Forelimb muscle (tissue), 1 donor: ENCODE data around the gene BLACAT1. TPM values are rescaled to one million over a fixed set of nuclear protein-coding genes. Genes with fewer than 3 reads are reported as not detected.

ENCODE experiments used
- DNase-seq: peaks from one replicate; pipeline ENCODE4 v3.0.0-alpha.2; 2013; ENCODE audit warnings: low read depth
- polyA plus RNA-seq: library from polyadenylated mRNA; unstranded; fragments of 120-200 nt; gene quantifications from one replicate; pipeline ENCODE4 v1.2.1, GENCODE V29; 2013; ENCODE audit not compliant: insufficient read length

BLACAT1 gene
- polyA plus RNA-seq, 1 donor, result not detected

DNA sequence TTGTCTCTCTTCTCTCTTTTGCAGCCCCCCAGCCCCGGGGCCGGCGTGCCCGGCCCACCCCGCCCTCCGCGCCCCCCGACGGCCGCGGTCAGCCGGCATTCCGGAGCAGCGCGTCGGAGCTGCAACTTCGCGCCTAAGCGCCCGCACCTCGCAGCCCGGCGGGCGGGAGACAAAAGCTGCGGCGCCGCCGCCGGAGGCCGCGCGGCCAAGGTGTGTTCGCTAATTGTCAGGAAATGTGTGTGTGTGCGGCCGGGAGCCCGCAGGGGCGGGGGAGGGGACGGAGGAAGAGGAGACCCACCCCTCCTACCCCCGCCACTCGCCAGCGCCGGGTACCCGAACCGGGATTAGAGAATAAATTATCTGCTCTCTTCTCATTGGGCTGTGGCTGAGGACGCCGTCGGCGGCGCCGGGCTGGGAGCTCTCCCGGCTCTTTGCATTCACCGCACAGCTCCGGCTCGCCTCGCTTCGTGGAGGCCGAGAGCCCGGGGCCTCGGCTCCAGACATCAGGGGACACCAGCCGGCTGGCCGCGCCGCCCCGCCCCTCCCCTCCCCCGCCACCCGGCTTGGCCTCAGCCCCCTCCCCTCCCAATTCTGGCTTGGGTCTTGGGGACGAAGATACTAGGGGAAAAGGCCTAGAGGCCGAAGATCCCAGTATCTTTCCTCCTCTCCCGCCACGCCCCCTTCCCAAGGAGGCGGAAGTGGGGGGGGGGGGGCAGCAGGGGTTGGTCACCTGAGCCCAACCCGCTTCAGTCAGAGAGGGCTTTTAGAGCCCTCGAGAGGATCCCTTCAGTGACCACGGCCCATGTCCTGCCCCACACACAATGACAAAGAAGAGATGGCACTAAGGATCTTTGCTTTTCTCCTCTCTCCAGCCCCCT, 1.3 kb upstream of the BLACAT1 start:
- DNase-seq, result no peak

DNA sequence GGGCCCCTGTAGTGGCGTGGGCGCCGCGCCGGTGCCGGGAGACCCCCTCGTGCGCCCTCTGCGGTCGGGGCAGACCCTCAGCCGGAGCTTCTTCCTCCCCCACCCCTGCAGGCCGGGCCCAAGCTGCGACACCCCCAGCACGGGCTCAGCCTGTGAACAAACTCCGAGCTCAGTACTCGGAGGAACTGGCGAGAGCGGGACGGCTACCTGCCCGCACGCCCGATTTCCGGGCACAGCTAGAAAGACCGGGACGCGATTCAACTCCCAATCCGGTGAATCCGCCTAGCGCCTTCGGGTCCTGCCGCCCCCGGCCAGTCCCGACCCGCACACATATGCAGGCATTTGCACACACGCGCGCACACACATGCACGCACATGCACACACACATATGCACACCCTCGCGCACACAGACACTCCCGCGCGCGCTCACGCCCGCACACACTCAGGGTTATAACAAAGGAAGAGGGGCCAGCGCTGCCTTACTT, 580 bp upstream of the BLACAT1 start:
- DNase-seq, result no peak

DNA sequence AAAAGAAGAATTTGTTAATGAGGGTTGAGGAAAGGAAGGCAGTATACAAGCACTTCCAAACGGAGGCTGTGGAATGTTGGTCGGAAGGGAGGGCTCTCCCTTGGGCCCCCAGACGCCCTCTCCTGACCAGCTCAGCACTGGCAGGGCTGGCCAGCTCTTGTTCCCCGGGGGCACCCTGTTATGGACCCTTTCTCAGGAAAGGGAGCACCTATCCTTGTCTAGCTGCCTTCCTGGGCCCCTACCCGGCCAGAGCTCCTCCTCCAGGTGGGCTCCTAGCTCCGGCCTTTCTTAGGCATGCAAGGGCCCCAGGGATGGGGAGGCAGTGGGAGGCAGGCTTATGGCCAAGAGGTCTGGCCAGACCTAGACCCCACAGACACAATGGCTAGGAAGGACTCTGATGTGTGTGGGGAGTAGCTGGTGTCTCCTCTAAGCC, 926 bp downstream of the BLACAT1 start:
- no peak for DNase-seq

DNA sequence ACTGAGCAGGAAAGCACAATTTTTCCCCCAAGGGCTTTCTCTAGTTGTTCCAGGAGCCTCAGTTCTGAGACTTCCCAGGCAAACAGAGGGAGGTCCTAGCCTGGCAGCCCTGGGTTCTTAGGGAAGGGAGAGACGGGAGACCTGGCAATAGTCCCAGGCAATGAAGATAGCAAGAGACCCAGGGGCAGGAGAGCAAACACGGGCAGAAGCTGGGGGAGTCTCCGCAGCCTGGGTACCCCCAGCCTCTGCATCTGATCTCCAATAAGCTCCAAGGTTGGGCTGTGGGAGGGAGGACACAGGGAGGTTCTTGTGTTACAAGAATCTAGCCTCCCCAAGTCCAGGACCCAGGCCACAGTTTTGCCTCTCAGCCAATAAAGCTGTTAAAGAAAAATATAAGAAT, 2.4 kb downstream of the BLACAT1 start:
- DNase-seq, result no peak

DNA sequence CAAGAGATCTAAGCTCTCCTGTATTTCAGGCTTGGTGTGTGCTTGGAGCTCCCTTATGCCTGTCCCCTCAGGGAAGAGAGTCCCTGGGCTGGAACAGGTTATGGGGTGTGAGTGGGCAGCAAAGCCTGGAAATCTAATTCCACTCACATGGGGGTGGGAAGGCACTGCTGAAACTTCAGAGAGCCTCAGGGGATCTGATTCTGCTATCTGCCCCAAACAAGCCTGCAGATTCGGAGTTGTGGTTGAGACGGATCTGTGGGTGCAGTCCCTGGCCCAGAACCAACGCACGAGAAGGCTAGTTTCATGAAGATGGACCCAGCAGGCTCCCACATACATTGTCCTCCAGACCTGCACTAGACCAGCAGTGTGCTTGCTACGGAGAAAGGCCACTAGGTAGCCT, 2.9 kb downstream of the BLACAT1 start:
- DNase-seq, result no peak

DNA sequence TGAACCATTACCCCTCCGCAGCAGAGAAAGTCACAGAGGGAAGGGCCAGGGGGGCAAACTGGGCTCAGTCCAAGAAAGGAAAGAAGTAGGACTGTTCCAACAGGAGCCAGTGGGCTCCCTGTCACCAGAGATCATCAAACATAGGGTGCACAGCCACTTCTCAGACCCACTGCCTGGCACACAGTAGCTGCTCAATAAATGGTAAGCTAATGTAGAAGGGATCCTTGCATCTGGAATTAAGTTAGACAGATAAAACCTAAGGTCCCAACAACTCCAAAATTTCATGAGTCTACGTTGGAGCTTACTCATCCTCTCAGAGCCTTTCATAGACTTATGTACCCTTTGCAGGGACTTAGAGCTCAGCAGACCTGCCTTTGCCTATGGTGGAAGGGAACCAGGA, 3.5 kb downstream of the BLACAT1 start:
- DNase-seq, result no peak

DNA sequence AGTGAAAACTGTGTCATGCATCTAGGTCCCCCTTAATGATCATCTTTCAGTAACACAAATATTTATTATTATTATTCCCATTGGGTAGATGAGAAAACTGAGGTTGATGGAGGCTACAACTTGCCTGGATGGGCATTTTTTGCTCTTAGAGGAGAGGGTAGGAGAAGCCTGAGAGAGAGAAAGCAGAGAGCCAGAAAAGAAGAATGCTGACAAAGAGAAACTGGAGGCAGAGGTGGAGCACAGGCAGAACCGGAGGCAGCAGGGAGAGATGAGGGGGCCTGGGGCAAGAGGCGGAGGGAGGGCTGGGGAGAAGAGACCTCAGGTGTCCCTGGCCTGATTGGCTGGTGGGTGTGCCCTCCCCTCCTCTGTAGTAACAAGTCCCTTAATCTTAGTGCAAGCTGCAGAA, 4.1 kb downstream of the BLACAT1 start:
- DNase-seq, result no peak

DNA sequence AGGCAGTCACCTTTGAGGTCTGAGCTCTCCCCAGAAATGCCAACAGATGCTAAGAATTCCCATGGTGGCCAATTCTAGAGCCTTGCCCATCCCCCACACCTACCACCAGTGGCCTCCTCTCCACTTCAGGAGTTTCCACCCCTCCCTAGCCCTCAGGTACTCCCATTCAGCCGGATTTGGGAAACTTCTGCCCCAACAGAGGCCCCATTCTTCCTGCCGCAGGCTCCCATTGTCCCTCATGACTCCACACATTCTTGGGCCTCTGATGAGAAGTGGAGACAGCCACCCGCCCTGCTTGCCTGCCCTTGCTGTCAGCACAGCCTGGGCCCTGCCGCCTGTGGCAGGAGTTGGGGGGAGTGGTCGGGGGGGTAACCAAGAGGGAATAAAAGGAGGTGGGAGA, 4.6 kb downstream of the BLACAT1 start:
- no peak for DNase-seq

DNA sequence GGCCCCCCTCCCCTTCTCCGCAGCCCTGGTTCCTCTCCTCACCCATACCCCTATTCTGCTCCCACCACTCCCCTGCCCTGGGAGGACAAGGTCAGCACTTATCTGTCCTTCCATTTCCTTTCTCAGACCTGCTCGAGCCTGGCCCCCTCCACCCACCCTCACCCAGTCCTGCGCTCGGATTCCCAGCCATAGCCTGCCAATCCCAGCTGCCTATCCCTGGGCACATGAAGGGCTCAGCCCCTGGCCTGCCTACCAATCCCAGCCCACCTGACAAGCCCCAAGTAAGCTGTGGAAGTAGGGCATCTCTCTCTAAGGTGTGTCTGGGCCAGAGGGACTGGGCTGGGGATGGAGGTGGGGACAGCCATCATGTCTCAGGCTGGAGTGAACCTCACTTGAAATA, 5.4 kb downstream of the BLACAT1 start:
- no peak for DNase-seq

DNA sequence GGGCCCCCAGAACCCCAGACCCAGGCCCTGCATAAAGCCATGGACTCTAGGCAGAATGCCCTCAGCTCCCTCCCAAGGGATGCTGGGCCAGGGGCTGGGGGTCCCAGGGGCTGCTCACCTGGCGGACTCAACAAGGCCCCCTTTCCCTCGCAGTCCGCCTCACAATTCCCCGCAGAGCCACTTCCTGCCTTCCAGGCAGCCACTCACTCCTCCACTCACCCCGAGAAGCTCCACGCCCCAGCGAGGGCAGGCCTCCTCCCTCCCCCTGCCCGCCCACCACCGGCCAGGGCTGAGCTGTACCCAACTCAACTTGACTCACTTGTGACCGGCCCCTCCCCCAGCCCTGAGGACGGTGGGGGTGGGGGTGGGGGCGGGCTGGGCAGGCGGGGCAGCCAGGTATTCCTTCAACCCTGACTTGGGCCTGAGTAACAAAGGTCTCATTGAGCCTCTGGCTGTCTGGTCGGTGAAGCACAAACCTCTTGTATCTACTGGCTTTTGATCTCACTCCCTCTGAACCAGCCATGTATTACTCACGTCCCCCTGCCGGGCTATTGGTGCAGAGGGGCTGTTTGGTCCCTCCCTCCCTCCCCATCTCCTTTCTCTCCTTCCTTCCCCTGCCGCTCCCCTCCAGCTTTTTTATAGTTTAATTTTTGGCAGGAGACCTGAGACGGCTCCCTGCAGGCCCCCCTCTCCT, 5.9 kb downstream of the BLACAT1 start:
- DNase-seq, result no peak

DNA sequence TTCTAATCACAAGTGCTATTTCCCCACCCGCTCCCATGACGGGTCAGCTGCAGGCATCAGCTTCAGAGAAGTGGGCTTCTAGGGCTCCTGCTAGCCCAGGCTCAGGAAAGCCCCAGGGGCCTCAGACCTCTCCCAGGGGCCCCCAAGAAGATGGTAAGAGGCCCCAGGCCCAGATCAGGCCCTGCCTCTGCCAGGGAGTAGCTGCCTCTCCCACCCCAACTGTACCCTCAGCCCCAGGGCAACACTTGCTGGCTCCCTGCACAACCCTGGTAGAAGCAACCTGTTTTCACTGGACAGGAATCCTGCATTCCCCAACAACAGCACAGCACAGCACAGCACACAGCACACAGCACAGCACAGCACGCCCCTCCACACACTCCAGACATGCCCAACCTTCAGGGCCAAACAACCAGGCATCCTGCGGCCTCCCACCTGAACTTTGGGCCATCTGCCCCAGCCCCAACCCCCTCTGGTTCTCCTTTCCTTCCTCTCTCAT, 6.5 kb downstream of the BLACAT1 start:
- DNase-seq, result no peak

DNA sequence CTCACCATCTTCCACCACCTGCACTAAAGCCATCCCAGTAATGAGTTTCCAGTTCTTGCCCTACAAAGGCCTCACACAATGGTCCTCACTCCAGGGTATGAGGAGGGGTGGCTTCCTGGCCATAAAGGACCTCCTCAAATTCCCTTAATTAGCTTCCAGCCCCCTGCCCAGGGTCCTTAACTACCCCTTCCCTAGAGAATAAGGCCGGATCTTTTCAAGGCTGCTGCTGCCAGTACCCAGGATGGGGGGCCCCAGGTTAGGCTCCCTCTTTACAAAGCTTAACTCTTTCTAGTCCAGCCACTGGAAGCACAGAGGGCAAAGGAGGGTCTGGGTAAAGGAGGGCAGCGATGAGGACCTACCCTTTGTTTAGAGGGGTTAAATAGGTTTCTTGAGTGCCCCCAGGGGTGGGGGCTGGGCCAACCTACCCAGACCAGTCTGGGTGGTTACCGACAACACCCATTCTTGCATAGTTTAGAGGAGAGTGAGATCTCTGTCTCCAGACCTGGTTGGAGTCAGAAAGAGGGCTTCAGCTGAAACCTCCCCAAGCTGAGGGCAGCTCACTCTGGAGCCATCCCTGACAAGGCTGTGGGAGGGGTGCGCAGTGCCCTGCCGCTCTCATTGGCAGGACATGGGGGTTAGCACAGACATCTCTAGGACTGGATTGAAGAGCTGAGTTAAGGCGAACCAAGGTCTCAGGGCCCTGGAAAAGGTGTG, 7.1 kb downstream of the BLACAT1 start:
- no peak for DNase-seq

DNA sequence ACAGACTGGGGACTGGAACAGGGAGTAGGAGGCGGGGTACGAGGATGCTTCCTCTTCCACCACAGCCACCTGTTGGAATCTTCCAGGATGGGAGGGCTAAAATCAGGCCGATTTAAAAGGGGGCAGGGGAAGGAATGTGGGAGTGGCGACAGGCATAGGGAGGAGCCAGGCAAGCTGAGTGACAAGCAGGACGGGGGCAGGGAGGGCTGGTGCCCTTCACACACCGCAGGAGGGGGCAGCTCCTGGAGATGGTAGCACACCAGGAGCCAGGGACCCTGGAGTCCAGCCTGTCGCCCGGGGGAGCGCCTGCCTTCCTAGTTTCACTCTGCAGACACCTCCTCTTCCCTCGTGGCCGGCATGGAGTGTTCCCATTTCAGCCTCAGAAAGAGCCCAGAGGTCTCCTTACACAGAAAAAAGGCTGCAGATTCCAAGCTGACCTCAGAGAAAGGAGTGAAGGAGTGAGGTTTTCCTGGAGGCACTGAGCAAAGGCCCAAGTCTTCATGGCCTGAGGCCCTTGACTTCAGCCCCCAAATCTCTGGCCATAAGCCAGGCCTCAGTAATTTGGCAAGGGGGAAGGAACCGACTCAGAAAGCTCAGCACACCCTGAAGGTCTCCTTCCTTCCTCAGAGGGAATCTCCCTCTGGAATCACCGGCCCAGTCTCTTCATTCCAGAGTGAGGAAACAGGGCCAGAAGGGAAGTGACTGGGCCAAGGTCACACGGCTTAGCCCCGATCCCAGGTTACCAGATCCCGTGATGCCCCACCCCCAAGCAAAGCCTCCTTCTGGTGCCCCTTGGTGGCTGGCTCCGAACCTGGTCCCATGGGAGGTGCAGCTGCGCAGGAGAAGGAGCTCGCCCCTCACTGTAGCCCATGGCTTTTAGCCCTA, 8.1 kb downstream of the BLACAT1 start:
- no peak for DNase-seq

DNA sequence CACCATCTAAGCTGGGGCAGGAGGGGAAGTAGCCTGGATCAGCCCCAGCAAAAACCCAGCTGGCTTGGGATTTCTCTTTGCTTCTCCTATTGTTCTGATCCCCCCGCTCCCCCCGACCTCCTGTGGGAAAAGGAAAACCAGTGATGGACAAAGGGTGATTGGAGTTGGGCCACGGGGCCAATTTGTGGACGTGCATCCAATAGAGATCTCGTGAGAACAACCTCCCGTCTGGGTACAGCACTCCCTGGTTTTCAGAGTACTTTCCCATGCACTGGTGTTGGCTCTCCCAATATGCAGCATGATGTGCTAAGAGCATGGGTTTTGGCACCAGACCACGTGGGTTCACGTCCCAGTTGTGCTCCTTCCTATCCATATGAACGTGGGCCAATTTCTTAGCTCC, 9.0 kb downstream of the BLACAT1 start:
- no peak for DNase-seq

DNA sequence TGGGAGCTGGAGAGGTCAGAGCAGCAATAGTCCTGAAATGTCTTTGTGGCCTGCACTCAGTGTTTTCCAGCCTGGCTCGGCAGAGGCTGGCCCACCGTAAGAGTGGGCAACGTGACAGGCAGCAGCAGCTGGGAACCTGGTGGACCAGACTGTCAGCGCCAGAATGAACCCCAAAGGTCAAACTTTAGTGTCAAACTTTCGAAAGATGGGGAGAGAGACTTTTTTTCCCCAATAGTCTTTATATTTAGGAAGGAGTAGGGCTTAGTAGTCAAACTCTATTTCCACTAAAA, 10.3 kb downstream of the BLACAT1 start:
- DNase-seq, result no peak

DNA sequence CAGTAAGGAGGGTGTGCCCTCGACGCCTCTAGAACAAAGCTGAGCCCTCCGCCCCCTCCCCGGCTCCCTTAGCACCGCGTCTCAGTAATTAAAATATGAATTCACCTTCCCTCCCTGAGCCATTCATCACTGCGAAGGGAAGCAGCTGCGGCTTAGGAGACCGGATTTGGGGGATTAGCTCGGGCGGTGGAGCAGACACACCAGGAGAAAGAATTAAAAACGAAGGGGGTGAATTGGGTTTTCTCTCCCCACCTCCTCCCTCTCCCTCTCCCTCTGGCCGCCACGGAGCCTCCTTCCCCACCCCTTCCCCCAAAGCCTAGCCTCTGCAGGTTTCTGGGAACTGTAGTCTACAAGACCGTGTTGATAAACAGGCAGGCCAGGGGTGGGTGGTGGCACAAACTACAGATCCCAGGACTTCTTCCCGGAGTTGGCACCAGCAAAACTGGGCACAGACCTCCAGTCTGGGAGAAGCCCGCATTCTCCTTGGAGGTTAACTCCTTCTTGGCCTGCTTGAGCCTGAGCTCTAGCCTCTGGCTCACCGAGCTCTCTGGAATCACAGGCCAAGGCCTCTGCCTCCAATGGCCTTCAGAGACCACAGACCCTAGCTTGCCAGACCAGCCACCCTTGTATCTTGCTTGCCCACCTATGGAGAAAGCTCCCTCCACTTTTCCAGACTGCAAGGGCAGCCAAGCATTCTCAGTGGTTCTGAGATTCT, 10.8 kb downstream of the BLACAT1 start:
- no peak for DNase-seq

DNA sequence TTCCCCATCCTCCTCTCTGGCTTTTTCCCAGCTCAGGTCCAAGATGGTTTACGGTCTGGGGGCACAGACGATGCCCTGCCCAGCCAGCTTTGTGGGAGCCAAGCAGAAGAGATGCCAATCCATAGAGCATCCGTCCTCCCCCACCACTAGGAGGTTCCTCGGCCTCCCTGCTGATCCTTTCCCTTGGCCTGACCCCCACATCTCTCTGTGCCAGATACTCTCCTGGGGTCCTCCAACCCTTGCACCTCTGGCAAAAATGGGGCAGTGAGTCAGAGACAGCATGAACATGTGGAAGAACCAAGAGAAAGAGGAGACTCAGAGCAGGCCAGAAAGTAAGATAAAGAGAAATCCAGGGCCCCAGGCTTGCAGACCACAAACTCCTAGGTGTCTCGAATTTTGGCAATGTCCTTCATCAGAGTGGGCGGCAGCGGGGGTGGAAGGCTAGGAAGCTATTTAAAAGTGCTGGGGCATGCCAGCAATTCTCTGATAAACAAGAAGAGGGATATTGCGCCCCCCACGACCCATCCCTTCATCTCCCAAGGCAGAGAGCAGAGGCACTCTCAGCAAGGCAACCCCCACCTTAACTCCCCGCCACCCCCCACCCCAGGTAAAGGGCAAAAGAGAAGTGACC, 11.4 kb downstream of the BLACAT1 start:
- no peak for DNase-seq

DNA sequence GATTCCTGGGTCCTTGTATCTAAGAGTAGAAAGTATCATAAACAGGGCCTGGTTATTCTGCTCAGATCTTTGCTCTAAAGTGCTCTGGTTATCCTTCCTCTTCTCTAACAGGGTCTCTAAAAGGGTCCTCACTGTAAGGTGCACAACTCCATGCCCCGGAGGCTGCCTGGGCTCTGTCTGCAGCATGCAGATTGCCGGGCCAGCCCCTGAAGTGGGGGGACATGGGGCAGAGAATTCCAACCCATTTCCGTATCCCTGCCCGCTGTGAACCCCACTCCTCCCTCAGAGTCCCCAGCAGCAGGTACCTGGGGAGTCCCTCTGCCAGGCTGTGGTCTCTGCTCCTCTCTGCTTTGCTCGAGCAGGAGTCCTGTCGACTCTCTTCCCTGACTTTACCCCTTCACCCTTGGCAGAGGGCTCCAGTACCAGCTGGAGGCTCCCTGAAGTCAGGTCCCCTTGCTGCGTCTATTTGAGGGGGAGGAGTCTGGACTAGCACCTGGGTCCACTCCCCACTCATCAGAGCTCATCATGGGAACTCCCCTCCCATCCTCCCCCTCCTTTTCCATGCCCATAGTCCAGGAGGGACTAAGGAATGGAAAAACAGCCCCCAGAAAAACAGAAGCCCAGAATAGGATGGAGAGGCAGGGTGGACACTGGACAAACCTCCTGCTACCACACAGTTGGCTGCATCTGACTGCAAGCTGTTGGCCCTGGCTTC, 12.1 kb downstream of the BLACAT1 start:
- no peak for DNase-seq

DNA sequence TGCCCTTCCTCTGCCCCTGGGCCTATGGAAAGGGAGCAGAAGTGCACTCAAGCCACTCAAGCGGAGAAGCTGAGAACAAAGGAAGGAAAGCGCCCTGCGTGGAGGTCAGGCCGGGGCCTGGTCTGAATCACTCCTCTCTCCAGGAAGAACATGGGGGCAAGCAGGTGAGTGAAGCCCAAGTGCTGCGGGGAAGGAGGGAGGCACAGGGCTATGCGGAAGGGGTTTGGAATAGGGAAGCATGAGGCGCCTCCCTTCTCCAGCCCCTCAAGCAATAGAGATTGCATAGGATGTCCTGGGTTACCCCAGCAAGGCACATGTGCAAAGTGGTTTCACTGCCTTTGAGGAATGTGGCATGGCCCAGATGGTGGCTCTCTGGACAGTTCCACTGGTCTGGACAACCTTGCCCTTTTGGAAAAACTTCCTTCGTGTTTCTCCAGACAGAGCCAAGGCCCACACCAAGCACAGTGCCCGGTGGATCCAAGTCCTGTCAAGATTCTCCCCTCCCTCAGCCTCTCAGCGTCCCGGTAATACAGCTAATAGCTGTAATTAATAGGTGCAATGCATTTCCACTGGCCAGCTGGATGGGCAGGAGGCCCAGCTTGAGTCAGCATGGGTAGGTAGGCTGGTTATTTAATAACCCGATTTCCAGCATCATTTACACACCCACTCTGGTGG, 13.7 kb downstream of the BLACAT1 start:
- DNase-seq, result no peak
